Measurements from ENCODE around the gene PITPNB.

The PITPNB gene

DNA sequence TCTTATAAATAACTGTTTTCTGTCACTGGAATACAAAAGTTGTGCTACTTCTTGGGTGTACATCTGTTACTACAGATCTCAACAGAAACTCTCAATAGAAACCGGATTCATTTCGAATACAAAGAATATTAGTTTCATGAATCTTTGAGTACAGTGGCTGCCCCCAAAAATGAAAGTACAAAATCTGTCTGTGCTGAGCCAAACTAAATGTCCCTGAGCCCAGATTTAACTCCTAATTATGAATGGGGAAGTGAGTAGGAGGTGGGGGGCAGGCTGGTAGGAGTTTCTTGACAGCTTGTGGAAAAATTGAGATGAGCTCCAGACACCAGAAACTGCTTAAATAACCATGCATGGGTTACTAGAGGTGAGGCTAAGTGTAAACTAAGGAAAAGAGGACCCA lies 41.6 kb downstream of the PITPNB start:
- no peak for DNase-seq

DNA sequence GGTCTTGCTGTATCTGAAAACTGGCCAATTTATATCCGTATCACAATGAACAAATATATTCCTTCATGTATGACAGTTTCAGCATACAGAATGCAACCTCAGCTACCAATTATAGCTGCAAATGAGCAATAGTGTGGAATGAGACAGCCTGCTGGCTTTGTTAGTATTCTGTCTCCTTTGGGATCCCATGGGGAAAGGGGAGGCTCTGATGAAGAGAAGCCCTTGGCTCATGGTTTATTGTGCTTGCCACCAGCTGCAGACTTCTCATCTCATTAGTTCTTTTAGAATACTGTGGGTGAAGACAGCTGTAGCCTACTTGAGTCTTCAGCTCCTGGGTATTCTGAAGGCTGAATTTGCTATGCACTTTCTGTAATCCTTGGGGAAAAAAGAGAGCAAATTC lies 42.4 kb downstream of the PITPNB start:
- peak; percentile 98 for DNase-seq

DNA sequence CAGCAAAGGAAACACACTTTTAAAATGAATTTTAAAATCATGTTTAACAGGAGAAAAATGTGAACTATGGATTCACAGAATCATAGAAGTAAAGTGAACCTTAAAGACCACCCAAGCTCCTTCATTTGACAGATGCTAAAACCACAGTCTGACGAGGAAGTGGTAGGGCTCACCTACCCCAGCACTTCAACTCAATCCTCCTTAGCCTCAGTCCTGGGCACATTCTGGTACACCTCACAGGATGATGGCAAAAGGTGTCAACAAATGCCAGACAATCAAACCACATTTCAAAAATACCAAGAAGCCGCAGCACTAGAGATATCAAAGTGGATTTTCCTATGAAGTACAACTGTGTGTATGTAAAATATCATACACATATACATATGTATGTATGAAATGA lies 43.1 kb downstream of the PITPNB start:
- DNase-seq: no peak

- DNase-seq: no peak
These were observed 44.3 kb downstream of the PITPNB start for GRCh38 chr22:27874764-27875163.

- no peak for DNase-seq
These were observed 44.9 kb downstream of the PITPNB start for GRCh38 chr22:27874185-27874584.

- no peak for DNase-seq
These were observed 45.6 kb downstream of the PITPNB start for GRCh38 chr22:27873472-27873871.

DNA sequence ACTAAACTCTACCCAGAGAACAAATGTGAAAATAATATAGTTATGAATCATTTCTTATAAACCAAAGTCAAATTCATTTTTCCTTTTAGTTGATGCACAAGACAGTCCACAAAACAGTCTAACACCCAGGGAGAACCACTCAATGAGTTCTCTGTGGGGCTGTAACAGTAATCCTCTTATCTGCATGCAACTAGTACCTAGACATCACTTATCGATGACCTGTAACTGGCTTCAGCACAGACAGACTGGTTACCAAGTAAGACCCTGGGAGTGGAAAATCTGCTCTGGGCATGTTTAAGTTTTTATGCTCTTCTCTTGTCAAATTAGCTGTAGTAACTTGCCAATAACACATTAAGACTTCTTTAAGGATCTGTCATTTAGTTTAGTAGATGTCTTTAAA lies 46.6 kb downstream of the PITPNB start:
- no peak for DNase-seq

DNA sequence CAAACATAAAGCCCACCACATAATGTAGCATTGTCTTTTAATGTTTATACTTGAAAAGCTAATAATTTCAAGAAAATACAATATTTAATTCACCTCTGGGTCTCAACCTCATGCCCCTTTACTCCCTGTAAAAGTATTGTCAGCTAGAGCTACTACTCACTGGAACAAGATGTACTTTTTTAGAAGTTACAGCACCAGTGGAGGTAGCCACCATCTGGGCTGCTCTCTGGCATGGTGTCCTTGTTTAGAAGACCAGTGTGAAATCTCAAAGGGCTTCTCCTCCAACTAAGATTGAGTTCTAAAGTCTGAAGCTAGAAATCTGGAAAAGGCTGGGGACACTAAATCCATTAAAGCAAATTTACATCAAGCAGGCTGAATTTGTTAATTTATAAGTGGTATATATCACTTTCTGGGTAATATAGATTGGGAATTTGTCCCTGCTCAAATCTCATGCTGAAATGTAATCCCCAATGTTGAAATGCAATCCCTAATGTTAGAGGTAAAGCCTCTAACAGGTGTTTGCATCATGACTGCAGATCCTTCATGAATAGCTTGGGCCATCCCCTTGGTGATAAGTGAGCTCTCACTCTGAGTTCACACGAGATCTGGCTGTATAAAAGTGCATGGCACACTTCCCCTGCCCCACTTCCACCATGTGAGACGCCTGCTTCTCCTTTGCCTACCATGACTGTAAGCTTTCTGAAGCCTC lies 47.6 kb downstream of the PITPNB start:
- DNase-seq: no peak

DNA sequence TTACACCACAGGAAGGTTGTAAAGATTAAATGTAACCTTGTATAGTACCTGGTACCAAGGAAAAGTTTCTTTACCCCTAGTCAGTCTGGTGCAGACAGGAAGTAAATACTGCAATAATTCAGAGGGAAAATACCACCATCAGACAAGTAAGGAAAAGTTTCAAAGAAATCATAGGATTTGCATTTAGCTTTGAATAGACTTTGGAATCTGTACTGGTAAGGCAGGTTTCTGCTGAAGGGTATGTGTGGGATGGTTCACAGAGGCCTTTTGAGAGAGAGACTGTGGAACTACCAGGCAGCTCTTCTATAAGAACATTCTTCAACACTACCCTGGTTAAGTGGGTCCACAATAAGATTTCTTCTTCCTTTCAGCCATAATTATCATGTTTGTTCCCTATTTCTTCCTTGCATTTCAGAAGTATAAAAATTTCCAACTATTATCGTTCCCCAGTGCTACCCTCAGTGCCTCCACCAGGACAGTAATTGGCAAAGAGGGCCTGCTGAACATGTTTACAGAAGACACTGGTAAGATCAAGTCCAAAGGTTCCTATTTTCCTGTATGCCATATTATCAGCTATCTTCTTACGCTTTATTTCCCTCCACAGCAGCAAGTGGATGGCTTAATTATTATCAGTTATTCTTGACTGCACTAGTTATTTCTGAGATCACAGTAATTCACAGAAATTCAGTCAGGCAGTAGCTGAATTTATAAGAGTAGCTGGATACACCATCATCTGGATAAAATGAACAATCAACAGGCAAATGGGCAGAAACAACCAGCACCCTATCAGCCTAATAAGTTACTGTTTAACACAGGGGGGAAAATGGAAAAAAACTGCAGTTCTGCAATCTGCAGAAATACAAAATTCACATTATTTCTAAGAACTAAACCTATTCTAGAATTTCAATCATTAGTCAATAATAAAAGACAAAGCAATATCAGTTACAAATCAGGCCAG lies 48.5 kb downstream of the PITPNB start:
- DNase-seq: no peak

GRCh38 chr22:27868732-27869282 lies 50.2 kb downstream of the PITPNB start:
- DNase-seq: no peak

- DNase-seq: no peak
These were observed 50.9 kb downstream of the PITPNB start for GRCh38 chr22:27867953-27868731.

GRCh38 chr22:27867085-27867952 lies 51.7 kb downstream of the PITPNB start:
- DNase-seq: peak; percentile 8

GRCh38 chr22:27866135-27867084 lies 52.6 kb downstream of the PITPNB start:
- no peak for DNase-seq

DNA sequence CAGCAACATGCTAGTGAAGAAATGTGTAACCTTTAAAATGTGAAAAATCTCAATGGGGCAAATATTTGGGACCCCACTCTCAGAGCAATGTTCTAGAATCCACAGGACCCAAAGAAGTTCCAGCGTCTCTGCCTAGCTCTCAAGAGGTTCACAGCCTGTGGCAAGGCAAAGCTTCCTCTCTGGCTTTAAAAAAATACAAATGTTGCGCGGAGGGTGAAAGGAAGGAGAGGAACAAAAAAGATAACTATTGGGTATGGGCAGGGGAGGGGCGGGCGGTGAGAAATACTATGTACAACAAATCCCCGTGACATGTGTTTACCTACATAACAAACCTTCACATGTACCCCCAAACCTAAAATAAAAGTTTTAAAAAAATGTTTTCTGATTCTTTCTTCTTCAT lies 53.6 kb downstream of the PITPNB start:
- no peak for DNase-seq

GRCh38 chr22:27863556-27863955 lies 55.5 kb downstream of the PITPNB start:
- no peak for DNase-seq

- no peak for DNase-seq
These were observed 56.1 kb downstream of the PITPNB start for GRCh38 chr22:27863001-27863400.

DNA sequence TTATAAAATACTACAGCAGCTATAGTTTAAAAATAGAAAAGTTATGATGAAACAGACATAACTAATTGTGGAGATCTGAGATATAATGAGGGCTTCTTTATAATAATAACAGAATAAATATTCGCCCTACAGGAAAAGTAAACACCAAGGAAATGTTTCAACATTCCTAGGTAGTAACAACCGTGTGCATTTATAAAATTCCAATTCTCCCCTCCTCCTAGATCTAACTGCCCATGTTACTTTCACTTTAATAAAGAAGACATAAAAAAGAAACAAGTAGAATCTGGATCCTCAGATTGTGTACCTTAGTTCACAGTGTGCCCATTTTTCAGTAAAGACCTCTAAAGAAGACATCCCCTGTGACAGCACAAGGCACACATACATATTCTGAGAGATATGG lies 59.7 kb downstream of the PITPNB start:
- no peak for DNase-seq

DNA sequence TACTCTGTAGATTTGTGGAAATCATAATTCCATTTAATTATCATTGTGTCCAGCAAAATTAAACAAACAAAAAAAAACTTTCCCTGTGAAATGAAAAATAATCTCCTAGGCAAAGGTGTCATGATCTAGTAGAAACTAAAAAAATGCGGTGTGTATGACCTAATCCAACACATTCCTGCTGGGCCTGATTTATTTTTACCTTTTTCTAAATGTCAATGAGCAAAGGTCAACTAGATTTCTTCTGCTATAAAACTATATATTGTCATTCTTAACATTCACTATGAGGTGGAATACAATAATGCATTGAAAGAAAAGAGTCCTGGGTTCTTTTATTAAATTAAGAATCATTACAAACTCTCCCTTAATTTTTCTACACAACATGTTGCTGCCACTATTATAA lies 60.4 kb downstream of the PITPNB start:
- DNase-seq: no peak

DNA sequence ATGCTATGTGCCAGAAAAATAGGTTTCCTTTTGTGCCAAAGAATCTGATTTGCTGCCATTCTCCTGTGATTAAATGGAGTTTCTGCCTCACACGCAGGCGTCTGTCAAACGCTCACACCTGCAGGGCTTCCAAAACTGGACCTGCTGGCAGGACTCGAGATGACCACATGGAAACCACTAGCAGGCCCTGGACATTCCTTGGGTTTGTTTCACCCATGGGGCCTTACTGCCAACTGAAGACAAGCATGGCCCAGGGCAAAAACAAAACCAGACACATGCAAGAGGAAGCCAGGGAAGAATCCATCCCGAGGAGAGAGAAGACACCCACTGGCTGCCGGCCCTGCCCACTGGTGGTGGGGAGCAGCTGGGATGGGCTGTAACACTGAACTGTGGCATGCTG lies 61.6 kb downstream of the PITPNB start:
- DNase-seq: no peak

DNA sequence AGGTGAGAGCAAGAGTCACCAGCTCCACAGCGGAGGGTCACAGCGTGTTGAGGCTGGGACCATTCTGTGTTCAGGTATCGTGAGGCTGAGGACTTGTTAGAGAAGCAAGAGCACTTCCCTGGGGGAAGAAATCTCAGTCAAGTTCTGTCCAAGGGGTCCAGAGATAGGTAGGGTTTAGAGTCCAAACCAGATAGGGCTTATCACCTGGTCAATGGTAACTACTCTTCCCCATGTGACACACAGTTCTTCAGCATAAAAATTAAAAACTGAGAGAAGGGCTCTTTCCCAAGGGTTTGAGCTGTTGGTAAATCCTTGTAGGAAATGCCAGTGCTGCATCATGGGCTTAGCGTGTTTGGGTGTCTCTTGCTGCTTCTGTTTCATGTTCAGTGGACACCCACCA lies 62.7 kb downstream of the PITPNB start:
- no peak for DNase-seq

- no peak for DNase-seq
These were observed 65.6 kb downstream of the PITPNB start for GRCh38 chr22:27853424-27853823.

All from NCI-H69 (cell line).